GM12892 (cell line): ENCODE results near the gene KCNK2. TPM values are rescaled to one million over a fixed set of nuclear protein-coding genes. Genes with fewer than 3 reads are reported as not detected.

Source experiments
- DNase-seq: peaks from one replicate; pipeline ENCODE4 v3.0.0; 2011; ENCODE audit not compliant: insufficient read length
- FAIRE-seq: peaks from 2 replicates; lab custom pipeline; 2011; peaks lifted over from hg19 to GRCh38; lab: Jason Lieb, UNC
- POLR2A ChIP-seq: IDR thresholded peaks from 2 replicates; pipeline ENCODE4 v1.6.1; 2011; ENCODE audit warnings: low read depth, low read length, control low read depth
- POLR2AphosphoS5 ChIP-seq: IDR thresholded peaks from 2 replicates; pipeline ENCODE4 v1.6.1; 2011; ENCODE audit warnings: low read depth, low read length, control low read depth
- TAF1 ChIP-seq: IDR thresholded peaks from 2 replicates; pipeline ENCODE4 v1.6.1; 2011; ENCODE audit warnings: low read depth, mild to moderate bottlenecking, control low read depth, low read length, borderline replicate concordance
- polyA plus RNA-seq: library from polyadenylated mRNA; unstranded; fragments of >200 nt; gene quantifications from one replicate; pipeline ENCODE4 v1.2.1, GENCODE V29; 2012; ENCODE audit warnings: missing spikeins, inconsistent platforms; ENCODE audit not compliant: missing spikeins

Gene KCNK2, protein sequence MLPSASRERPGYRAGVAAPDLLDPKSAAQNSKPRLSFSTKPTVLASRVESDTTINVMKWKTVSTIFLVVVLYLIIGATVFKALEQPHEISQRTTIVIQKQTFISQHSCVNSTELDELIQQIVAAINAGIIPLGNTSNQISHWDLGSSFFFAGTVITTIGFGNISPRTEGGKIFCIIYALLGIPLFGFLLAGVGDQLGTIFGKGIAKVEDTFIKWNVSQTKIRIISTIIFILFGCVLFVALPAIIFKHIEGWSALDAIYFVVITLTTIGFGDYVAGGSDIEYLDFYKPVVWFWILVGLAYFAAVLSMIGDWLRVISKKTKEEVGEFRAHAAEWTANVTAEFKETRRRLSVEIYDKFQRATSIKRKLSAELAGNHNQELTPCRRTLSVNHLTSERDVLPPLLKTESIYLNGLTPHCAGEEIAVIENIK
- 0.19 TPM for polyA plus RNA-seq

- DNase-seq (no peak), FAIRE-seq (no peak)
- TF ChIP-seq POLR2A (no peak), TAF1 (no peak), POLR2AphosphoS5 (no peak)
Observed at GRCh38 chr1:215082532-215083382, at the start of gene KCNK2. TSS of gene KCNK2 (plus strand) at chr1:215082737. CDS start at chr1:215083386, 649 bp downstream.

DNA sequence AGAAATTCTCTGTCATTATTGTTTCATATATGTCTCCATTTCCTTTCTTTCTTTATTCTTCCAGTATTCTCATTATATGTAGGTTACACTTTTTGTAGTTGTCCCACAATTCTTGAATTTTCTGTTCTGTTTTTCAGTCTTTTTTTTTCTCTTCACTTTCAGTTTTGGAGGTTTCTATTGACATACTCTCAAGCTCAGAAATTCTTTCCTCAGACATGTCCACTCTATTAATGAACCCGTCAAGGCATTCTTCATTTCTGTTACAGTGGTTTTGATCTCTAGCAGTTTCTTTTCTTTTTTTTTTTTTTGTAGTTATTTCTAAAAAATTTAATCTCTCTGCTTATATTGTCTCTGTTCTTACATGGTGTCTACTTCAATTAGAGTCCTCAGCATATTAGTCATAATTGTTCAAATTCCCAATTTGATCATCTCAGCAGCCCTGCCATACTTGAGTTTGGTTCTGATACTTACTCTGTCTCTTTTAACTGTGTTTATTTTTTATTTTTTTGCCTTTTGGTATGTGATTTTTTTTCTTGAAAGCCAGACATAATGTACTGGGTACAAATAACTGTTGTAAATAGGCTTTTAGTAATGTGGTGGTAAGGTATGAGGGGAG is 49.5 kb upstream of the KCNK2 start:
- DNase-seq (no peak), FAIRE-seq (no peak)
- TF ChIP-seq TAF1 (no peak), POLR2A (no peak), POLR2AphosphoS5 (no peak)

DNA sequence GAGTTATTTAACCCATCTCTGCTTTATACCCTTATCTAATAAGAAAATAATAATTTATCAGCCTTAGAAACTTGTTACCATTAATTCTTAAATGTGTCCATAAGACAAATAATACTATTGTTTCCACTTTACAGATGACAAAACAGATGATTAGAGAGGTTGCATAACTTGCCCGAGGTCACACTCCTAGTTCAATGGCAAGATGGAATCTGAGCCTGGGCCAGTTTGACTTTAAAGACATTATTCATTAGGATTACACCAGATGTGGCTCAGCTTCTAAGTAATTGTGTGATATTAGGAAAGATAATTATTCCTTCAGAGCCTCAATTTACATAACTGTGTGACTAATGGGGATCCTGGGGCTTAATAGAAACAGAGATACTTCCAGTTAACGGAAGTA is 42.3 kb upstream of the KCNK2 start:
- no peak for DNase-seq
- no peak for TF ChIP-seq TAF1
- TF ChIP-seq POLR2A, result no peak
- TF ChIP-seq POLR2AphosphoS5, result no peak
- FAIRE-seq, result no peak

DNA sequence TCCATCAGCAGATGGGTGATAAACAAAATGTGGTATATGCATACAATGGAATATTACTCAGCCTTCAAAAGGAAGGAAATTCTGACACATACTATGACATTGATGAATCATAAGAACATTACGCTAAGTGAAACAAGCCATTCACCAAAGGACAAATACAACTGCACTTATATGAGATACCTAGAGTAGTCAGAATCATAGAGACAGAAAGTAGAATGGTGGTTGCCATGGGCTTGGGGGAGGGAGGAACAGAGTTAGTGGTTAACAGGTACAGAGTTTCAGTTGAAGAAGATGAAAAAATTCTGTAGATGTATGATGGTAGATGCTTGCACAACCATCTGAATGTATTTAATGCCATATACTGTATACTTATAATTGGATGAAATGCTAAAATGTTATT is 39.1 kb upstream of the KCNK2 start:
- no peak for FAIRE-seq
- no peak for DNase-seq
- TF ChIP-seq POLR2A (no peak), POLR2AphosphoS5 (no peak), TAF1 (no peak)

DNA sequence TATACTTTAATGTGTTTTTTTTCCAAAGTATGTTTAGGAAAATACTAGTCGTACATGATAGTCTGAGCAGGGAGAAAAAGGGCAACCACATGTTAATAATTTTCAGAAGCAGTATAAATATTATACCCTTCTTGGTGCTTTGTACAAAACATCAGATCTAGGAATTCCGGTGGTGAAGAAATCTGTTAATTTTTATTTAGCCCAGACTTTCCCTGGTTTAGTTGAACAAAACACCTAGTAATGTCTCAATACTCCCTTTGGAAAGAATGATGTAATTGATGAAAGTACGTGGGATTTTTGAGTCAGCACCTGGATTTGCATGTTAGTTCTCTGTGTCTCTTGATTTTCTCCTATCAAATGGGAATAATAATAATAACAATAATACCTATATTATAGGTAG is 38.4 kb upstream of the KCNK2 start:
- FAIRE-seq (no peak), DNase-seq (no peak)
- TF ChIP-seq TAF1 (no peak), POLR2A (no peak), POLR2AphosphoS5 (no peak)

DNA sequence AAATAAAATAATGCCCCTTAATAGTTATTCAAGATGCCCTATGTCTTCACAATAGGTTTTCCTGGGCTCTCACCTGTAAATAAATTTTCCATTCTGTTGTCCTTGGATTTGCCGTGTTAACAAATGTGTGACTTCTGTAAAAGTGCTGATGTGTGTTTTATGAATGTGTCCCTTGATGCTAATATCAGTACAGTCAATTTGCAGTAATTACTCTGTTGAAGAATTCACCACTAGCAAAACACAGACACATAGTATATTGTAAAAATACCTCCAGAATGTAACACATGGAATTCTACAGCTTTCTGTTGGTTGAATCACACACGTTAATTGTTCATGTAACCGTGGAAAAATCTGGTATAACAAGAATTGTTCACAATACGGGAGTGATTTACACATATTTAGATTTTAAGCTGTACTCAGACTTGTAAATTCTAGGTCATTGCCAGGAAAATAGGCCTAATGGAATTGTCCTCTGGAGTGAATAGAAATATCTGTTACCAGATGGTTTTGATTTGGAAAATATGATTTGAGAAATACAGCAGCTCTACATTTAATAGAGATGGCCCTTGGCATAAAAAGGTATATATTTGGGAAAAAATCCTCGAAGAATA is 36.7 kb upstream of the KCNK2 start:
- TF ChIP-seq POLR2AphosphoS5 (no peak), TAF1 (no peak), POLR2A (no peak)
- FAIRE-seq (no peak), DNase-seq (no peak)

DNA sequence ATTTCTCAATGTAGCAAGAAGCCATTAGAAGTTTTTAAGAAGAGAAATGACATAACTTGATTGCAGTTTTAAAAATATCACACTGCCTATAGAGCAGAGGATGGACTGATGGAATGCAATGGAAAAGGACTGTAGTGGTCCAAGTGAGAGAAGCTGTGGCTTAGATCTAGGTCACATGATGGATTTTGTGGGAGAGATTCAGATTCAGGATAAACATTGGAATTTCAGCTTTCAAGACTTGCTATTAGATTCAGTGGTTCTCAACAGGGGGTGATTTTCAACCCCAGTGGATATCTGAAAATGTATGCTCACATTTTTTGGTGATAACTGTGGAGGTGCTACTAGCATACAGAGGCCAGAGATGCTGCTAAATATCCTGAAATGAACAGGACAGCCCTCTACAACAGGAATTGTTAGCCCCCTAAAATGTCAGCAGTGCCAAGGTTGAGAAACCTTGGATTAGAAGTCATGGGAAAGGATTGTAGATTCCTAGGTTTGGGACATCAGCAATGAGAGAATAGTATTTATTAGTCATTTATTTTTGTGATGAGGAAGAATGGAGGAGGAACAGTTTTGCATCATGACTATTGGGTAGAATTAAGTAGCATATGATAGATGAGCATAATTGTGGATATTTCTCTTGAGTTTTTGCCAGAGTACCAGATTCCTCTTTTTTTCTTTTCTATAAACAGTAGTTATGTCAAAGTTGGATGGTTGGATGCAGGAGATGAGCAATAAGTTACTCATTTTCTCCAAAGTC is 30.1 kb upstream of the KCNK2 start:
- FAIRE-seq, result no peak
- TF ChIP-seq POLR2AphosphoS5 (no peak), TAF1 (no peak), POLR2A (no peak)
- DNase-seq, result no peak

- no peak for FAIRE-seq
- TF ChIP-seq POLR2AphosphoS5, result no peak
- TF ChIP-seq POLR2A, result no peak
- TF ChIP-seq TAF1, result no peak
- no peak for DNase-seq
Observed at GRCh38 chr1:215054266-215054665, 28.3 kb upstream of the KCNK2 start.

DNA sequence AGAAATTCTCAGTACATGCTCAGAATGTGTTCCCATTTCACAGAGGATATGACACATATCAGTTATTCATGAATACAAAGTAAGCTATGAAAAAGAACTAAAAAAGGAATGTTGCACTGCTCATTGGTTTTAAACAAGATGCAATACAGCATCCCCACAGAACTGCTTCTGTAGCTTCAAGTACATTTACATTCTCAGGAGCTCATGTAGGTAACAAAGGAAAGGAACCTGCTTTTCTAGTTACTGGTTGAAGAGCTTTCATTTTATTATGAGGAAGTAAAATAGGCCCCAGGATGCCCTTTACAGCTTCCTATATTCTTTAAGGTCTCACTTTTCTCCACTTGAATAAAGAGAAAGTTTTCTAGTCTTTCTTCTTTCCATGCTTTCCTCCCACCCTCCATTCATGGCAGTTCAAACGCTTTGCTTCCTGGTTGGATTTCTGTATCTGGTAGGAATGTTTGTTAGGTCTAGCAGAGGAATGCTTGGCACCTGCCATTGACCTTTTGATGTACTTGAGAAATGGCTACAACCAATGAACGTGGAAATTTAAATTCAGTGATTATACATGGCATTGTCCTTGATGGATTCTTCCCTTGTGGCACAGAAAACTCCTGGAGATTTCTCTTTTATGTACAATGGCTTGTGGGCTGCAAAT is 27.1 kb upstream of the KCNK2 start:
- TF ChIP-seq POLR2A, result no peak
- DNase-seq (no peak), FAIRE-seq (peak; percentile 30)

DNA sequence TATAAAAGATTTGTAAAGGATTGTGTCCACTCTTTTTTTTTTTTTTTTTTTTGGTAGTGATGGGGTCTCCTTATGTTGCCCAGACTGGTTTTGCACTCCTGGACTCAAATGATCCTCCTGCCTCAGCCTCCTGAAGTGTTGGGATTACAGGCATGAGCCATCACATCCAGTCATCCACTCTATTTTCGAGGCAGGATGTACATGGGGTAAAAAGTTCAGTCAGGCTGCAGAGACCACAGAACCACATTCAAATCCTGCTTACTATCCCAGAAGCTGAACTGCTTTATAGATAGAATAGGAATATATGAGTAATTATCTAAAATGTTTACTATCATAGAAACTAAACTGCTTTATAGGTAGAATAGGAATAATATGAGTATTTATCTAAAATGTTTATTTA is 26.0 kb upstream of the KCNK2 start:
- TF ChIP-seq TAF1, result no peak
- TF ChIP-seq POLR2A, result no peak
- no peak for TF ChIP-seq POLR2AphosphoS5
- FAIRE-seq (no peak), DNase-seq (no peak)

GRCh38 chr1:215059947-215060346 is 22.6 kb upstream of the KCNK2 start:
- no peak for TF ChIP-seq POLR2A
- no peak for TF ChIP-seq TAF1
- TF ChIP-seq POLR2AphosphoS5, result no peak
- DNase-seq, result no peak
- FAIRE-seq, result no peak
